HL-60 (cell line): Measurements from ENCODE around the gene ADAMTS17.

Source experiments
- DNase-seq, 2 experiments: peaks; one replicate each; pipeline ENCODE4 v3.0.0-alpha.2; 2010 to 2020; ENCODE audit warnings: low read depth in 1 of 2, low spot score in 1 of 2
- H3K27ac ChIP-seq: fragments of 250-450 bp; sonication (Bioruptor Pico); replicated peaks from 2 replicates; pipeline ENCODE4 v1.5.1; 2020; ENCODE audit warnings: mild to moderate bottlenecking, moderate library complexity
- H3K27me3 ChIP-seq: fragments of 250-450 bp; sonication (Bioruptor Pico); 2 replicates; pipeline ENCODE4 v1.5.1; 2021; ENCODE audit warnings: mild to moderate bottlenecking, moderate library complexity; ENCODE audit not compliant: insufficient read depth, poor library complexity, severe bottlenecking
- H3K4me3 ChIP-seq: replicated peaks from 2 replicates; pipeline ENCODE4 v1.5.1; 2011; ENCODE audit warnings: mild to moderate bottlenecking, control low read depth, low read length; ENCODE audit not compliant: insufficient read depth
- GABPA ChIP-seq: IDR thresholded peaks from 2 replicates; pipeline ENCODE4 v1.6.1; 2012; ENCODE audit warnings: low read depth
- POLR2AphosphoS5 ChIP-seq: IDR thresholded peaks from 2 replicates; pipeline ENCODE4 v1.6.1; 2012; ENCODE audit warnings: low read depth
- SPI1 ChIP-seq: IDR thresholded peaks from 2 replicates; pipeline ENCODE4 v1.6.1; 2012; ENCODE audit warnings: low read depth, mild to moderate bottlenecking, borderline replicate concordance
- TF ChIP-seq, protein P1 (sequence below): IDR thresholded peaks from 2 replicates; pipeline ENCODE4 v1.6.1; 2012; ENCODE audit warnings: low read depth; ENCODE audit not compliant: insufficient replicate concordance
- TF ChIP-seq, protein P2 (sequence below): IDR thresholded peaks from one replicate; pipeline ENCODE4 v1.5.1; 2011; ENCODE audit warnings: low read length, control low read depth, inconsistent platforms; ENCODE audit not compliant: insufficient read depth

The ADAMTS17 gene

DNA sequence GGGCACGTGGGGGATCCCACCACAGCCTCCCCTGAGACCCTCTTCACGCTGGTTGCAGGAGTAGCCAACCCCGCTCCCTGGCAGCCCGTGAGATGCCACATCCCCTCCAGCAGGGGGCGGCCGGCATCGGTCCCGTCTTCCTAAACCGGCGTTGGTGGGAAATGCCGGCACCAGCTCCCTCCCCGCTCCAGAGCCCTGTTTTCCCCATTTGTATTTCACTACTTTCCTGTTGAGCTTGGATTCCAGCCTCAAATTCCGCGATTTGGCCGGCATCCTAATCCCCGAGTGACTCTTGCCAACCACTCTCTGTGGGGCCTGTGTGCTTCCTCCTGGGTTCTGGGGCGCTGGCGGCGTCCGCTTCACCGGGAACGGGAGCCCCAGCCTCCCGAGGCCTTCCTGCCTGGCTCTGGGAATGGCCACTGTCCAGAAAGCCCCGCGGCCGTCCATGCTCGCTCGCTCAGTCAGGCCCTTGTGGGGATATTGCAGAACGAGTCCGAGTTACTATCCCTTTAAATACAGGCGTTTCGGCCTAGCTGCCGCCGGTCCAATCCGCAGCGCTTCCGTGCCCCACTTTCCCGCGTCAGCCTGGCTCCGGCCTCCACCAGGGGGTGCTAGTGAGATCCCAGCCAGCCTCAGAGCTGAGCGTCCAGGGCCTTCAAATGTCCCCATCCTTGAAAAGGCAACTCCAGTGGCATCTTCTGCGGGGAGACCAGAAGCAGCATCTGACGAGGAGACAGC, 8.1 kb upstream of the ADAMTS17 start:
- no peaks in the 10 kb centered on the region for H3K27me3 ChIP-seq
- peak overlapping the region; percentile 95 for H3K27ac ChIP-seq
- peak; percentile 88 to 95 for DNase-seq
- peak overlapping the region; percentile 61 for H3K4me3 ChIP-seq
- TF ChIP-seq GABPA: no peak; the same call in 1 of the 2 replicates
- TF ChIP-seq SPI1: peak; percentile 7; the same call in 1 of the 2 replicates
- TF ChIP-seq POLR2AphosphoS5: no peak
- TF ChIP-seq, protein P1, sequence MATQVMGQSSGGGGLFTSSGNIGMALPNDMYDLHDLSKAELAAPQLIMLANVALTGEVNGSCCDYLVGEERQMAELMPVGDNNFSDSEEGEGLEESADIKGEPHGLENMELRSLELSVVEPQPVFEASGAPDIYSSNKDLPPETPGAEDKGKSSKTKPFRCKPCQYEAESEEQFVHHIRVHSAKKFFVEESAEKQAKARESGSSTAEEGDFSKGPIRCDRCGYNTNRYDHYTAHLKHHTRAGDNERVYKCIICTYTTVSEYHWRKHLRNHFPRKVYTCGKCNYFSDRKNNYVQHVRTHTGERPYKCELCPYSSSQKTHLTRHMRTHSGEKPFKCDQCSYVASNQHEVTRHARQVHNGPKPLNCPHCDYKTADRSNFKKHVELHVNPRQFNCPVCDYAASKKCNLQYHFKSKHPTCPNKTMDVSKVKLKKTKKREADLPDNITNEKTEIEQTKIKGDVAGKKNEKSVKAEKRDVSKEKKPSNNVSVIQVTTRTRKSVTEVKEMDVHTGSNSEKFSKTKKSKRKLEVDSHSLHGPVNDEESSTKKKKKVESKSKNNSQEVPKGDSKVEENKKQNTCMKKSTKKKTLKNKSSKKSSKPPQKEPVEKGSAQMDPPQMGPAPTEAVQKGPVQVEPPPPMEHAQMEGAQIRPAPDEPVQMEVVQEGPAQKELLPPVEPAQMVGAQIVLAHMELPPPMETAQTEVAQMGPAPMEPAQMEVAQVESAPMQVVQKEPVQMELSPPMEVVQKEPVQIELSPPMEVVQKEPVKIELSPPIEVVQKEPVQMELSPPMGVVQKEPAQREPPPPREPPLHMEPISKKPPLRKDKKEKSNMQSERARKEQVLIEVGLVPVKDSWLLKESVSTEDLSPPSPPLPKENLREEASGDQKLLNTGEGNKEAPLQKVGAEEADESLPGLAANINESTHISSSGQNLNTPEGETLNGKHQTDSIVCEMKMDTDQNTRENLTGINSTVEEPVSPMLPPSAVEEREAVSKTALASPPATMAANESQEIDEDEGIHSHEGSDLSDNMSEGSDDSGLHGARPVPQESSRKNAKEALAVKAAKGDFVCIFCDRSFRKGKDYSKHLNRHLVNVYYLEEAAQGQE: no peak
- TF ChIP-seq, protein P2, sequence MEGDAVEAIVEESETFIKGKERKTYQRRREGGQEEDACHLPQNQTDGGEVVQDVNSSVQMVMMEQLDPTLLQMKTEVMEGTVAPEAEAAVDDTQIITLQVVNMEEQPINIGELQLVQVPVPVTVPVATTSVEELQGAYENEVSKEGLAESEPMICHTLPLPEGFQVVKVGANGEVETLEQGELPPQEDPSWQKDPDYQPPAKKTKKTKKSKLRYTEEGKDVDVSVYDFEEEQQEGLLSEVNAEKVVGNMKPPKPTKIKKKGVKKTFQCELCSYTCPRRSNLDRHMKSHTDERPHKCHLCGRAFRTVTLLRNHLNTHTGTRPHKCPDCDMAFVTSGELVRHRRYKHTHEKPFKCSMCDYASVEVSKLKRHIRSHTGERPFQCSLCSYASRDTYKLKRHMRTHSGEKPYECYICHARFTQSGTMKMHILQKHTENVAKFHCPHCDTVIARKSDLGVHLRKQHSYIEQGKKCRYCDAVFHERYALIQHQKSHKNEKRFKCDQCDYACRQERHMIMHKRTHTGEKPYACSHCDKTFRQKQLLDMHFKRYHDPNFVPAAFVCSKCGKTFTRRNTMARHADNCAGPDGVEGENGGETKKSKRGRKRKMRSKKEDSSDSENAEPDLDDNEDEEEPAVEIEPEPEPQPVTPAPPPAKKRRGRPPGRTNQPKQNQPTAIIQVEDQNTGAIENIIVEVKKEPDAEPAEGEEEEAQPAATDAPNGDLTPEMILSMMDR: peak; percentile 83

DNA sequence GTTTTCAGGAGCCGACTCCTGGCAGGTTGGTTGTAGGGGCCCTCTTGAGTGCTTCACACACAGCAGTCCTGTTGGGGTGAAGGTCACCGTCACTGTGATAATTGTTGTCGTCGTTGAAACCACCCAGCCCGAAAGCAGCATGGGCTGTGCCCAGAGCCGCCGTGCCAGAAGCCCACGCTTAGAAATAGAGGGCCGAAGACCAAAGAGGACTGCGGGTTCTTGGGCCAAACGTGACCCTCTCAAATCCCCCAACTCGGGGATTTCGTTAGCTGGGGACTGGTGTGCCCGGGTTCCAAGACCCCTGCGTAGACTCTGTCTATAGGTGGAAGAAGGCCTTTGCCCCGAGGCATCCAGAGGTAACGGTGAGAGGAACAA, 7.5 kb upstream of the ADAMTS17 start:
- Histone ChIP-seq H3K27me3 (no peaks in the 10 kb centered on the region), H3K27ac (no peak overlapping the region; the same call in 1 of the 2 replicates), H3K4me3 (peak overlapping the region; percentile 61)
- no peak for DNase-seq
- TF ChIP-seq, protein P1: no peak
- TF ChIP-seq SPI1 (no peak), GABPA (no peak), POLR2AphosphoS5 (no peak)
- TF ChIP-seq, protein P2: no peak

DNA sequence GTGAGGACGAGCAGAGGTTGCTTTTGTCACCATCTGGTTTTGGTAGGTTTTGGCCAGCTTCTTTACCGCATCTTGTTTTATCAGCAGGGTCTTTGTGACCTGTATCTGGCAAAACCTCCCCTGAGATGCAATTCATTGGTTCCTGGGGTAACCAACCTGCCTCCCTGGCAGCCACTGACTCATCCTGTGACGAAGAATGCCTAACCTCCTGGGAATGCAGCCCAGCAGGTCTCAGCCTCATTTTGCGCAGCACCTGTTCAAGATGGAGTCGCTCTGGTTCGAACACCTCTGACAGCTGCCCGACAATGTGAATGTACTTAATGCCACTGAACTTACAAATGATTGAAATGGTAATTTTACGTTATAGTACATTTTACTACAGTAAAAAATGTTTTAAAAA, 6.8 kb upstream of the ADAMTS17 start:
- Histone ChIP-seq H3K27me3 (no peaks in the 10 kb centered on the region), H3K27ac (no peak overlapping the region), H3K4me3 (no peak overlapping the region)
- no peak for DNase-seq
- no peak for TF ChIP-seq SPI1
- TF ChIP-seq, protein P2: no peak
- TF ChIP-seq, protein P1: no peak
- no peak for TF ChIP-seq GABPA
- no peak for TF ChIP-seq POLR2AphosphoS5
